Activated T-helper 1 cell treated with anti-CD3 and anti-CD28 coated beads, Interleukin-2, amount 50 U/mL, for 16 hours (primary cell): ENCODE data around the gene SNX15.

Source experiments
- DNase-seq, 2 donors: peaks; one replicate each; pipeline ENCODE4 v3.0.0-alpha.2; 2020; ENCODE audit warnings: low read depth in 1 of 2, low spot score in 1 of 2

The SNX15 gene

GRCh38 chr11:65055538-65055937 lies 28.3 kb downstream of the SNX15 start:
- no peak for DNase-seq

GRCh38 chr11:65056999-65057398 lies 29.8 kb downstream of the SNX15 start:
- no peak for DNase-seq

GRCh38 chr11:65057526-65057925 lies 30.3 kb downstream of the SNX15 start:
- DNase-seq = no peak

- no peak for DNase-seq
These were observed 30.8 kb downstream of the SNX15 start for GRCh38 chr11:65058012-65058411.

GRCh38 chr11:65058419-65059054 lies 31.3 kb downstream of the SNX15 start, which contains the start of gene NAALADL1:
Gene NAALADL1, minus strand, starts transcription at chr11:65058553. Its CDS starts 32 bp downstream, at chr11:65058521.
- no peak for DNase-seq

GRCh38 chr11:65059523-65059922 lies 32.3 kb downstream of the SNX15 start:
- no peak for DNase-seq

- no peak for DNase-seq
These were observed 33.0 kb downstream of the SNX15 start for GRCh38 chr11:65059959-65060824.

- no peak for DNase-seq
These were observed 33.7 kb downstream of the SNX15 start for GRCh38 chr11:65060913-65061408.

GRCh38 chr11:65063532-65063931 lies 36.3 kb downstream of the SNX15 start:
- no peak for DNase-seq

- DNase-seq = no peak
These were observed 37.6 kb downstream of the SNX15 start for GRCh38 chr11:65064847-65065240.

GRCh38 chr11:65065851-65066250 lies 38.6 kb downstream of the SNX15 start:
- no peak for DNase-seq

GRCh38 chr11:65066315-65066714 lies 39.1 kb downstream of the SNX15 start:
- no peak for DNase-seq

GRCh38 chr11:65066805-65067291 lies 39.6 kb downstream of the SNX15 start:
- no peak for DNase-seq

GRCh38 chr11:65067446-65067845 lies 40.2 kb downstream of the SNX15 start:
- no peak for DNase-seq

- DNase-seq = no peak
These were observed 42.0 kb downstream of the SNX15 start for GRCh38 chr11:65069217-65069616.

GRCh38 chr11:65071907-65072630 lies 44.8 kb downstream of the SNX15 start:
- no peak for DNase-seq

GRCh38 chr11:65072631-65072966 lies 45.4 kb downstream of the SNX15 start:
- DNase-seq = no peak

GRCh38 chr11:65077451-65077850 lies 50.2 kb downstream of the SNX15 start:
- no peak for DNase-seq

- DNase-seq = peak; percentile 44 to 63
These were observed 50.9 kb downstream of the SNX15 start for GRCh38 chr11:65078151-65078550.

GRCh38 chr11:65078786-65079342 lies 51.6 kb downstream of the SNX15 start:
- DNase-seq = no peak

GRCh38 chr11:65083134-65083833 lies 56.0 kb downstream of the SNX15 start:
- no peak for DNase-seq
